ENCODE data around the gene TRPC3.

The TRPC3 gene

GRCh38 chr4:121960818-121961217, 9.0 kb upstream of the TRPC3 start:
- Mint-ChIP-seq H3K4me3 (no peak overlapping the region), H3K4me1 (no peaks in the 10 kb centered on the region), H3K9me3 (no peaks in the 10 kb centered on the region), H3K27me3 (peaks cover 12% of the 10 kb centered on the region), H3K27ac (no peak overlapping the region), H3K36me3 (no peaks in the 10 kb centered on the region)
- no peak for ATAC-seq

- Mint-ChIP-seq H3K27ac (no peak overlapping the region), H3K4me3 (no peak overlapping the region), H3K27me3 (no peaks in the 10 kb centered on the region), H3K36me3 (no peaks in the 10 kb centered on the region), H3K9me3 (no peaks in the 10 kb centered on the region), H3K4me1 (no peaks in the 10 kb centered on the region)
- ATAC-seq = no peak
Measured at GRCh38 chr4:121958777-121959176, 6.9 kb upstream of the TRPC3 start.

DNA sequence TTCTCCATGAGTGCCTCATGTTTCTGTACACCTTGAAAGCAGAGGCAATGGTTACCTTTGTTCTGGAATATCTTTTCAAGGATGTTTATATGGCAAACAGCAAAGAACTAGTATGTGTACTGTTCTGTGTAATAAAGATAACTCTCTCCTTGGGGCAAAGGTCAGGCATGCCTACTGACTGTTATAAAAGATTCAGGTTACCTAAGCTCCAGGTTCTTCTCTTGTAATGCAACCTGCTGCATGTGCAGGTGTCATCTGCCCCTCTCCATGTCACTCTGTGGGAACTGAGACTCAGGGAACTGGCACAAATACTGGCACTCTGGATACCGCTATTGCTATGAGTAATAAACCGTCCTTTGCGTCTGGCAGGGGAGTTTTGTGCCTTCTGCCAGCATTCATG, 5.4 kb upstream of the TRPC3 start:
- no peak overlapping the region for H3K4me3 Mint-ChIP-seq
- H3K36me3 Mint-ChIP-seq = no peaks in the 10 kb centered on the region
- no peaks in the 10 kb centered on the region for H3K9me3 Mint-ChIP-seq
- peaks cover 9% of the 10 kb centered on the region for H3K27me3 Mint-ChIP-seq
- H3K27ac Mint-ChIP-seq = no peak overlapping the region
- no peak for ATAC-seq
- no peaks in the 10 kb centered on the region for H3K4me1 Mint-ChIP-seq

DNA sequence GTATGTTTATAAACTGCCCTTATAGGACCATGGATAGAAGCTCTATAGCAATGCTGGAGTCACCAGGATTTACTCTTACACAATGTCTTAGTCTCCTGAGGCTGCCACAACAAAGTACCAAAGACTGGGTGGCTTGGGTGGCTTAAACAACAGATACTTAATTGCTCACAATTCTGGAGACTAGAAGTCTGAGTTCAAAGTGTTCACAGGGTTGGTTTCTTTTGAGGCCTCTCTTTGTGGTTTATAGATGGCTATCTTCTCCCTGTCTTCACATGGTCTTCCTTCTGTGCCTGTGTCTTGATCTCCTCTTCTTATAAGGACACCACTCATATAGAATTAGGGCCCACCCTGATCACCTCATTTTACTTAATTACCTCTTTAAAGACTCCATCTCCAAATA, 2.0 kb upstream of the TRPC3 start:
- no peak for ATAC-seq
- H3K4me1 Mint-ChIP-seq = peaks cover 13% of the 10 kb centered on the region
- no peak overlapping the region for H3K4me3 Mint-ChIP-seq
- peaks cover 29% of the 10 kb centered on the region for H3K27me3 Mint-ChIP-seq
- no peaks in the 10 kb centered on the region for H3K9me3 Mint-ChIP-seq
- H3K36me3 Mint-ChIP-seq = no peaks in the 10 kb centered on the region
- no peak overlapping the region for H3K27ac Mint-ChIP-seq

- Mint-ChIP-seq H3K4me3 (peak overlapping the region; percentile 45), H3K36me3 (no peaks in the 10 kb centered on the region), H3K4me1 (peaks cover 13% of the 10 kb centered on the region), H3K27ac (no peak overlapping the region), H3K27me3 (peaks cover 43% of the 10 kb centered on the region), H3K9me3 (no peaks in the 10 kb centered on the region)
- ATAC-seq = no peak
Measured at GRCh38 chr4:121952290-121952689, 430 bp upstream of the TRPC3 start.

DNA sequence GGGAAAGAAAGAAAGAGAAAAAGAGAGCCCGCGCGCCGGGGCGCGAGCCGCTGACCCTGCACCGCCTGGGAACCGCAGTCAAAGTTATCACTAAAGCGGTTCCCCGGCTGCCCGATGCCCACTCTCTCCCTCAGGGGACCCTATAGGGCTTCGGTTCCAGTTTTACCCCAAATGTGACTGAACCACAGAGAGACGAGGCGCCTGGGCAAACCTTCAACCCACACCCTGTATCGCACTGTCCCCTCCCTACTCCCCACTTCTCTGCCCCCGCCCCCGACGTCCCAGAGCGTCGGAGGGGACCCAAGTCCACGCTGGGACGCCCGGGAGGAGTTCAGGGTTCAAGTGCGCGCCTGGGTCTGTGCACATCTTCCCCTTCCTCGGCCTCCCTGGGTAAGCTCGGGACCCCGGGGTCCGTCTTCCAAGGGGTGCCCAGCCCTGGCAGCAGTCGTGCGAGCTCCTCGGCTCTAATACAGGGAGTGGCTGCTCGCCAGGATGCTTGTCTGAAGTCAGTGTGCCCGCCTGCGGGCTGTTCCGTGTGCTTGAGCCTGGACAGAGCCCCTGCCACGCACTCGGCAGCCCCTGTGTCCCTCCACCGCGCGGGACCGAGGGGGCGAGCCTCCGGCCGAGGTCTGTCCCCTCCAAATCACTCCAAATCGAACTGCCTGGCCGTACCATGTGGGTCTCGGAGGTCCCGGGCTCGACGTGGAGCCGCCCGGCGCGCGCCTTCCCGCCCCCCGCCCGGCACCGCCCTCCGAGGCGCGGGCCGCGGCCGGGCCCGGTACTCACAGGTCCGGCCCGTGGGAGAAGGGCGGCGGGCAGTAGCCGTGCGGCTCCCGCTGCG, 960 bp downstream of the TRPC3 start:
- Mint-ChIP-seq H3K4me1 (peaks cover 13% of the 10 kb centered on the region), H3K9me3 (no peaks in the 10 kb centered on the region), H3K36me3 (no peaks in the 10 kb centered on the region), H3K27me3 (peaks cover 48% of the 10 kb centered on the region), H3K4me3 (peak overlapping the region; percentile 83), H3K27ac (no peak overlapping the region)
- ATAC-seq = peak; percentile 65

DNA sequence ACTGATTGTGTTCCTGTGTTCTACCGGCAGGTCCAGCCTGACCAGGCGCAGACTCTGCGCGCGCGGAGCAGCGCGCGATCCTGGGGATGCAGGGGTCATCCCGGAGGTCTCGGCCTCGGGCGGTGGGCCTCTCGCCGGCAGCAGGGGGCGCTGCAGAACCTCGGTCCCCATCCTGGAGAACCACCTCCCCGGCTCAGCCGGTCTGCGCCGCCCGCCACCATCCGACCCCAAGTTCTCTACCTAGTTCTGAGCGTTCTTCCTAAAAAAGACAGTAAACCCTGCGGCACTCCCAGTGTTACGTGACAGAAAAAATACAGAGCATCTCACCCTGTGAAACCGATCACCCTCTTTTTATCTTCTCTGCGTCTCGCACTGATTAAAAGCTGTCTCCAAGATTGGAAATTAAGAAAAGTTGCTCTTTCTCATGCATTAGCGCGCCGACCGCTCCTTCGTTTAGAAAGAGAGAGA, 1.6 kb downstream of the TRPC3 start:
- peaks cover 54% of the 10 kb centered on the region for H3K27me3 Mint-ChIP-seq
- peak; percentile 89 for ATAC-seq
- H3K27ac Mint-ChIP-seq = no peak overlapping the region
- H3K36me3 Mint-ChIP-seq = no peaks in the 10 kb centered on the region
- no peaks in the 10 kb centered on the region for H3K9me3 Mint-ChIP-seq
- peaks cover 13% of the 10 kb centered on the region for H3K4me1 Mint-ChIP-seq
- H3K4me3 Mint-ChIP-seq = peak overlapping the region; percentile 81

GRCh38 chr4:121946644-121947043, 5.2 kb downstream of the TRPC3 start:
- Mint-ChIP-seq H3K9me3 (no peaks in the 10 kb centered on the region), H3K4me1 (peaks cover 13% of the 10 kb centered on the region), H3K4me3 (no peak overlapping the region), H3K27me3 (peaks cover 60% of the 10 kb centered on the region), H3K27ac (no peak overlapping the region), H3K36me3 (no peaks in the 10 kb centered on the region)
- ATAC-seq = no peak

DNA sequence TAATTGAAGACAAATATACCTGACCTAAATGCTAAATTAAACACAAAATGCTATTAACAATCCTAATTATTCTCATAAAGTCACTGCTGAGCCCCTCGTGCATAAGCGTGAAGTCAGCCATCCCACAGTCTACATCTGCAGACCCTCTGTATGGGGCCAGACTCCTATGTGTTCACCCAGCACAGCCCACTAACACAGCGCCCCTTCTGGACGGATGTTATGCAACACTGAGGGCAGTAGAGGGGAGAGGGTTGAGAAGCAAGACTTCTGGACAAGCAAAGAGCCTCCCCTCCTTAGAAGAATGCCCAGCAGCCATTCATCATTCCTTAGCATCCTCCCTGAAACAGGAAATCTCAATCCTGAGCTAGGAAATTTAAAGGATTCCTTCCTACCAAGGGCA, 7.9 kb downstream of the TRPC3 start:
- no peak for ATAC-seq
- no peaks in the 10 kb centered on the region for H3K4me1 Mint-ChIP-seq
- H3K27me3 Mint-ChIP-seq = peaks cover 67% of the 10 kb centered on the region

GRCh38 chr4:121939690-121940089, 12.2 kb downstream of the TRPC3 start:
- H3K9me3 Mint-ChIP-seq = no peaks in the 10 kb centered on the region
- H3K27me3 Mint-ChIP-seq = peaks cover 52% of the 10 kb centered on the region

More for the DNA sequence above, 7.9 kb downstream of the TRPC3 start:
- H3K36me3 Mint-ChIP-seq = no peaks in the 10 kb centered on the region
- H3K9me3 Mint-ChIP-seq = no peaks in the 10 kb centered on the region
- no peak overlapping the region for H3K27ac Mint-ChIP-seq
- no peak overlapping the region for H3K4me3 Mint-ChIP-seq

DNA sequence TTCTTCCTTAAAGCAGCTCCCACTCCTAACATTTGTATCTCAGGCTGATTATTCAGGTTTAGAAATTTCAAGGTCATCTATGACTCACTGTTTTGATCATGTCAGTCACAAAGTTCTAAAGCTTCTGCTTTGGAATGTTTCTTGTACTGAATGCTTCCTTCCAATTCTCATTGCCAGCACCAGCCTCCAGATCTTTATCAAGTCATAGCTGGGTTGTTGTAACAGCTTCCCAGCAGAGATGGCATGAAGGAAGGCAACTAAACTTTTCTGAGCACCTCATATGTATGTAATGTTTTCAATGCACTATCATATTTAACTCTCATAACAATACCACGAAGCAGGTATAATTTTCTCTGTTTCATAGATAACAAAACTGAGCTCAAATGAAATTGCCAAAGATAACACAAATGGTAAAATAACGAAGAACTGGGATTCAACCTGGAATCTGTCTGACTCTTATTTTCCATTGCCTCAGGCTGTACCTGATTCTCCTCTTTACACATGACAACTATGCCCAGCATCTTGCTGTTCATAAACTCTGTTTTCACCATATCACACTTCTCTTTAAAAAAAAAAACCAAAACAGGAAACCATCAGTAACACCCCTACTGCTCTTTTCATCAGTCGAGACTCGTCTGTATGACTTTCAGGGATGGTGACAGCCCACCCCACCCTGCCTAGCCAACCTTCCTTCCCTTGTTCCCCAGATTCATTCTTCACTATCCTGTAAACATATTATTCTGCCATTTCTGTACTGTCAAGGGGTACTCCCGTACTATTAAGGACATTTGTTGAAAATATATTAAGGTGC, 13.4 kb downstream of the TRPC3 start:
- ATAC-seq = no peak
- H3K9me3 Mint-ChIP-seq = no peaks in the 10 kb centered on the region
- peaks cover 52% of the 10 kb centered on the region for H3K27me3 Mint-ChIP-seq
- H3K36me3 Mint-ChIP-seq = no peaks in the 10 kb centered on the region
- H3K4me3 Mint-ChIP-seq = no peak overlapping the region
- no peaks in the 10 kb centered on the region for H3K4me1 Mint-ChIP-seq
- no peak overlapping the region for H3K27ac Mint-ChIP-seq

More at GRCh38 chr4:121939690-121940089, 12.2 kb downstream of the TRPC3 start:
- H3K36me3 Mint-ChIP-seq = no peaks in the 10 kb centered on the region
- H3K4me1 Mint-ChIP-seq = no peaks in the 10 kb centered on the region
- no peak overlapping the region for H3K4me3 Mint-ChIP-seq
- ATAC-seq = no peak
- H3K27ac Mint-ChIP-seq = no peak overlapping the region

- no peaks in the 10 kb centered on the region for H3K4me1 Mint-ChIP-seq
- no peak overlapping the region for H3K4me3 Mint-ChIP-seq
- no peaks in the 10 kb centered on the region for H3K9me3 Mint-ChIP-seq
- H3K27ac Mint-ChIP-seq = no peak overlapping the region
- ATAC-seq = no peak
- peaks cover 35% of the 10 kb centered on the region for H3K27me3 Mint-ChIP-seq
- H3K36me3 Mint-ChIP-seq = no peaks in the 10 kb centered on the region
Measured at GRCh38 chr4:121936101-121936500, 15.8 kb downstream of the TRPC3 start.

- H3K4me1 Mint-ChIP-seq = no peaks in the 10 kb centered on the region
- H3K27me3 Mint-ChIP-seq = peaks cover 27% of the 10 kb centered on the region
- H3K9me3 Mint-ChIP-seq = no peaks in the 10 kb centered on the region
- no peak for ATAC-seq
- H3K27ac Mint-ChIP-seq = no peak overlapping the region
- H3K4me3 Mint-ChIP-seq = no peak overlapping the region
- no peaks in the 10 kb centered on the region for H3K36me3 Mint-ChIP-seq
Measured at GRCh38 chr4:121934635-121935034, 17.2 kb downstream of the TRPC3 start.

- H3K27me3 Mint-ChIP-seq = peaks cover 8% of the 10 kb centered on the region
- no peaks in the 10 kb centered on the region for H3K4me1 Mint-ChIP-seq
- H3K36me3 Mint-ChIP-seq = no peaks in the 10 kb centered on the region
- H3K4me3 Mint-ChIP-seq = no peak overlapping the region
- no peak for ATAC-seq
- H3K9me3 Mint-ChIP-seq = no peaks in the 10 kb centered on the region
- no peak overlapping the region for H3K27ac Mint-ChIP-seq
Measured at GRCh38 chr4:121932212-121932974, 19.5 kb downstream of the TRPC3 start.

GRCh38 chr4:121930304-121930703, 21.6 kb downstream of the TRPC3 start:
- no peak overlapping the region for H3K27ac Mint-ChIP-seq
- ATAC-seq = no peak
- H3K36me3 Mint-ChIP-seq = no peaks in the 10 kb centered on the region
- H3K4me1 Mint-ChIP-seq = no peaks in the 10 kb centered on the region
- H3K9me3 Mint-ChIP-seq = no peaks in the 10 kb centered on the region
- H3K27me3 Mint-ChIP-seq = peaks cover 8% of the 10 kb centered on the region
- no peak overlapping the region for H3K4me3 Mint-ChIP-seq
